NT2/D1 (cell line): Measurements from ENCODE around the gene SETD6.
A peak's percentile ranks its signal among the peaks of the same experiment; 100 is the strongest.

Experiments used
- DNase-seq: peaks from one replicate; pipeline ENCODE4 v3.0.0-alpha.2; 2011; ENCODE audit warnings: low read depth, low spot score
- H3K27me3 ChIP-seq: 2 replicates; pipeline ENCODE4 v1.6.0; 2011; ENCODE audit warnings: mild to moderate bottlenecking; ENCODE audit not compliant: insufficient read length, insufficient read depth
- H3K36me3 ChIP-seq: 2 replicates; pipeline ENCODE4 v1.6.1; 2011; ENCODE audit warnings: mild to moderate bottlenecking, low read length, mixed read lengths; ENCODE audit not compliant: insufficient read depth, insufficient read length
- H3K4me1 ChIP-seq: 2 replicates; pipeline ENCODE4 v1.5.1; 2011; ENCODE audit not compliant: insufficient read depth, insufficient read length
- H3K4me3 ChIP-seq: 2 replicates; pipeline ENCODE4 v1.5.1; 2011; ENCODE audit warnings: low read depth; ENCODE audit not compliant: insufficient read length
- H3K9ac ChIP-seq: 2 replicates; pipeline ENCODE4 v1.6.0; 2011; ENCODE audit warnings: low read depth; ENCODE audit not compliant: insufficient read length
- H3K9me3 ChIP-seq: 2 replicates; pipeline ENCODE4 v1.5.1; 2011; ENCODE audit warnings: mild to moderate bottlenecking, low read length; ENCODE audit not compliant: insufficient read depth
- SUZ12 ChIP-seq: IDR thresholded peaks from 2 replicates; pipeline ENCODE4 v1.6.1; 2011; ENCODE audit not compliant: insufficient read length, insufficient read depth; ENCODE audit errors: extremely low read depth
- YY1 ChIP-seq: IDR thresholded peaks from 2 replicates; pipeline ENCODE4 v1.6.1; 2011; ENCODE audit not compliant: insufficient read length, insufficient read depth
- ZNF274 ChIP-seq: IDR thresholded peaks from 2 replicates; pipeline ENCODE4 v1.6.1; 2011; ENCODE audit warnings: mild to moderate bottlenecking, low read depth, low read length

The SETD6 gene

GRCh38 chr16:58503863-58504688, 11.2 kb upstream of the SETD6 start:
- Histone ChIP-seq H3K4me3 (no peak overlapping the region), H3K4me1 (peaks cover 7% of the 10 kb centered on the region), H3K9me3 (no peaks in the 10 kb centered on the region), H3K27me3 (no peaks in the 10 kb centered on the region), H3K9ac (peak overlapping the region; percentile 45), H3K36me3 (peaks cover 12% of the 10 kb centered on the region)
- TF ChIP-seq ZNF274 (no peak), YY1 (no peak), SUZ12 (no peak)
- no peak for DNase-seq

- TF ChIP-seq ZNF274 (no peak), SUZ12 (no peak), YY1 (no peak)
- no peaks in the 10 kb centered on the region for H3K27me3 ChIP-seq
Observed at GRCh38 chr16:58506241-58507194, 8.8 kb upstream of the SETD6 start.

GRCh38 chr16:58507195-58507962, 7.9 kb upstream of the SETD6 start:
- TF ChIP-seq ZNF274, result no peak
- no peak for TF ChIP-seq YY1
- TF ChIP-seq SUZ12, result no peak
- peaks cover 18% of the 10 kb centered on the region for H3K4me1 ChIP-seq
- no peak overlapping the region for H3K9ac ChIP-seq
- DNase-seq, result no peak
- no peaks in the 10 kb centered on the region for H3K27me3 ChIP-seq
- H3K9me3 ChIP-seq, result no peaks in the 10 kb centered on the region
- H3K4me3 ChIP-seq, result no peak overlapping the region
- peaks cover 43% of the 10 kb centered on the region for H3K36me3 ChIP-seq

More at GRCh38 chr16:58506241-58507194, 8.8 kb upstream of the SETD6 start:
- H3K9ac ChIP-seq, result no peak overlapping the region
- H3K4me1 ChIP-seq, result peaks cover 14% of the 10 kb centered on the region
- peaks cover 35% of the 10 kb centered on the region for H3K36me3 ChIP-seq
- H3K4me3 ChIP-seq, result no peak overlapping the region
- DNase-seq, result no peak
- no peaks in the 10 kb centered on the region for H3K9me3 ChIP-seq

GRCh38 chr16:58507963-58508670, 7.2 kb upstream of the SETD6 start:
- no peak for DNase-seq
- Histone ChIP-seq H3K27me3 (no peaks in the 10 kb centered on the region), H3K4me1 (peaks cover 18% of the 10 kb centered on the region), H3K9ac (no peak overlapping the region), H3K4me3 (no peak overlapping the region), H3K36me3 (peaks cover 43% of the 10 kb centered on the region), H3K9me3 (no peaks in the 10 kb centered on the region)
- TF ChIP-seq ZNF274 (no peak), YY1 (no peak), SUZ12 (no peak)

GRCh38 chr16:58508671-58509251, 6.6 kb upstream of the SETD6 start:
- H3K9ac ChIP-seq, result no peak overlapping the region
- no peaks in the 10 kb centered on the region for H3K27me3 ChIP-seq
- peaks cover 40% of the 10 kb centered on the region for H3K36me3 ChIP-seq
- no peaks in the 10 kb centered on the region for H3K9me3 ChIP-seq
- H3K4me3 ChIP-seq, result no peak overlapping the region
- H3K4me1 ChIP-seq, result peaks cover 18% of the 10 kb centered on the region
- TF ChIP-seq SUZ12, result no peak
- TF ChIP-seq YY1, result no peak
- no peak for TF ChIP-seq ZNF274
- DNase-seq, result no peak

- no peak overlapping the region for H3K4me3 ChIP-seq
- no peaks in the 10 kb centered on the region for H3K9me3 ChIP-seq
- H3K27me3 ChIP-seq, result no peaks in the 10 kb centered on the region
- H3K4me1 ChIP-seq, result peaks cover 18% of the 10 kb centered on the region
- DNase-seq, result no peak
- TF ChIP-seq SUZ12 (no peak), YY1 (no peak)
- peaks cover 33% of the 10 kb centered on the region for H3K36me3 ChIP-seq
- no peak overlapping the region for H3K9ac ChIP-seq
Observed at GRCh38 chr16:58509256-58510096, 5.8 kb upstream of the SETD6 start.
